Measurements from ENCODE around the gene FADS6.

FADS6 gene

GRCh38 chr17:74888469-74888868, 5.0 kb downstream of the FADS6 start:
- H3K4me3 ChIP-seq (replicated peaks; ENCODE audit: low read depth, low read length) = no peak overlapping the region
- TF ChIP-seq CTCF (IDR thresholded peaks at IDR 0.05; ENCODE audit: low read length, missing control alignments) = no peak
- DNase-seq (ENCODE audit: low read depth) = no peak

GRCh38 chr17:74883241-74883745, 10.1 kb downstream of the FADS6 start:
- TF ChIP-seq CTCF (IDR thresholded peaks at IDR 0.05; ENCODE audit: low read length, missing control alignments) = no peak
- no peak for DNase-seq (ENCODE audit: low read depth)

GRCh38 chr17:74882517-74883240, 10.8 kb downstream of the FADS6 start:
- H3K4me3 ChIP-seq (replicated peaks; ENCODE audit: low read depth, low read length) = no peak overlapping the region
- no peak for TF ChIP-seq CTCF (IDR thresholded peaks at IDR 0.05; ENCODE audit: low read length, missing control alignments)
- no peak for DNase-seq (ENCODE audit: low read depth)

More at GRCh38 chr17:74883241-74883745, 10.1 kb downstream of the FADS6 start:
- H3K4me3 ChIP-seq (replicated peaks; ENCODE audit: low read depth, low read length) = no peak overlapping the region

DNA sequence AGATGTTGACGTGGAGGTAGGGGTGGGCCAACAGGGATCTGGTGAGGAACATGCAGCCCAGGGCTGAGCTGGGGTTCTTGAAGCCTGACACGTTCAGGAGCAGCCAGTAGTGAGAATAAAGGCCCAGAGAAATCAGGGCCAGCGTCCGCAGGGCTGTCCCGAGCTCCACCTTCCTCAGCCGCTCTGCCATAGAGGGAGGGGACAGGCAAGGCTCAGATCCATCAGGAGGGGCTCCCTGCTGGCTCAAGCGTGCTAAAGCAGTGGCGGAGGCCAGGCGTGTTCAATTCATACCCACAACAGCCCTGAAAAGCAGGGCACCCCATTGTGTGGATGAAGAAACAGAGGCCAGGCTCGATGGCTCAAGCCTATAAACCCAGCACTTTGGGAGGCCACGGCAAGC, 12.4 kb downstream of the FADS6 start:
- H3K4me3 ChIP-seq (replicated peaks; ENCODE audit: low read depth, low read length) = no peak overlapping the region
- TF ChIP-seq CTCF (IDR thresholded peaks at IDR 0.05; ENCODE audit: low read length, missing control alignments) = no peak
- no peak for DNase-seq (ENCODE audit: low read depth)

GRCh38 chr17:74879308-74879707, 14.1 kb downstream of the FADS6 start:
- DNase-seq (ENCODE audit: low read depth) = no peak
- no peak for TF ChIP-seq CTCF (IDR thresholded peaks at IDR 0.05; ENCODE audit: low read length, missing control alignments)
- no peak overlapping the region for H3K4me3 ChIP-seq (replicated peaks; ENCODE audit: low read depth, low read length)

- no peak for TF ChIP-seq CTCF (IDR thresholded peaks at IDR 0.05; ENCODE audit: low read length, missing control alignments)
Observed at GRCh38 chr17:74878658-74879057, 14.8 kb downstream of the FADS6 start.

More at GRCh38 chr17:74878658-74879057, 14.8 kb downstream of the FADS6 start:
- no peak overlapping the region for H3K4me3 ChIP-seq (replicated peaks; ENCODE audit: low read depth, low read length)
- DNase-seq (ENCODE audit: low read depth) = no peak

Data from fibroblast of pulmonary artery (primary cell).